Testis (tissue), 3 donors: Measurements from ENCODE around the gene MED7. TPM values are rescaled to one million over a fixed set of nuclear protein-coding genes. Genes with fewer than 3 reads are reported as not detected.
A peak's percentile ranks its signal among the peaks of the same experiment; 100 is the strongest.

Experiments
- DNase-seq: peaks from one replicate; pipeline ENCODE4 v3.0.0-alpha.2; 2019
- H3K27ac ChIP-seq, 2 donors: fragments of 200-600 bp; sonication (generic); one replicate each; pipeline ENCODE4 v1.5.1; 2019
- H3K27me3 ChIP-seq: fragments of 200-600 bp; sonication (generic); one replicate; pipeline ENCODE4 v1.5.1; 2019
- H3K36me3 ChIP-seq: fragments of 200-600 bp; sonication (generic); one replicate; pipeline ENCODE4 v1.5.1; 2017; ENCODE audit warnings: low read depth; ENCODE audit errors: missing control alignments
- H3K4me1 ChIP-seq: fragments of 200-600 bp; sonication (generic); one replicate; pipeline ENCODE4 v1.5.1; 2019
- H3K4me3 ChIP-seq, 2 donors: fragments of 200-600 bp; sonication (generic); one replicate each; pipeline ENCODE4 v1.5.1; 2017 to 2019
- H3K9me3 ChIP-seq: fragments of 200-600 bp; sonication (generic); one replicate; pipeline ENCODE4 v1.5.1; 2017
- CTCF ChIP-seq, 3 experiments: fragments of 450-650 bp in 2 of 3; fragments of 200-600 bp in 1 of 3; sonication (generic) in 1 of 3; IDR thresholded peaks; one replicate each; pipeline ENCODE4 v1.5.1; 2016 to 2019; ENCODE audit warnings: antibody characterized with exemption in 3 of 3, mild to moderate bottlenecking in 2 of 3, moderate library complexity in 1 of 3
- POLR2A ChIP-seq: fragments of 450-650 bp; IDR thresholded peaks from one replicate; pipeline ENCODE4 v1.6.1; 2017; ENCODE audit warnings: antibody characterized with exemption, mild to moderate bottlenecking, moderate library complexity
- WGBS, 2 donors: methylation state at CpG; one replicate each; pipeline ENCODE4 v1.1.5; 2018; 5-methylcytosine and 5-hydroxymethylcytosine counted together
- intact Hi-C: fragments of 100-400 bp; cut with DNase I; formaldehyde crosslinking; loops from one replicate; pipeline ENCODE4 v1.15.1; 2023; ENCODE audit warnings: low total_unique reads
- polyA plus RNA-seq: library from polyadenylated mRNA; stranded (reverse); fragments of 350-450 nt; fragmentation: Illumina TruSeq; extraction: RNeasy Lipid Tissue Mini Kit (QIAGEN cat#74804); gene quantifications from one replicate; pipeline ENCODE4 v1.2.3, GENCODE V29; 2014; ENCODE audit warnings: low read depth, low replicate concordance; ENCODE audit not compliant: insufficient read depth
- total RNA-seq, 2 donors: library from RNA; depleted of rRNA; stranded (reverse); fragments of >200 nt; gene quantifications; one replicate each; pipeline ENCODE4 v1.2.3, GENCODE V29; 2016

MED7 gene
- total and polyA plus RNA-seq, 3 donors from 2014 or later = 16.8 to 50.3 (median 21.1) TPM

GRCh38 chr5:157148734-157149615 is 6.3 kb upstream of the MED7 start:
- TF ChIP-seq POLR2A (no peak), CTCF (IDR thresholded peaks at IDR 0.05) (peak; percentile 87 to 89 (median 89))
- peak; percentile 88 for DNase-seq
- Histone ChIP-seq H3K27me3 (no peaks in the 10 kb centered on the region), H3K36me3 (no peaks in the 10 kb centered on the region), H3K4me3 (no peak overlapping the region), H3K27ac (peak overlapping the region in 1 of 2 donors; percentile 44), H3K4me1 (no peaks in the 10 kb centered on the region), H3K9me3 (no peaks in the 10 kb centered on the region)
- WGBS, 2 donors = 69 to 72% methylated on average over 14 of the region's 14 CpGs
- intact Hi-C loops = no loop called here

GRCh38 chr5:157143127-157143971 is 684 bp upstream of the MED7 start:
- Histone ChIP-seq H3K4me1 (peaks cover 8% of the 10 kb centered on the region), H3K27ac (peak overlapping the region; percentile 87 to 97), H3K9me3 (no peaks in the 10 kb centered on the region), H3K27me3 (no peaks in the 10 kb centered on the region), H3K4me3 (peak overlapping the region; percentile 85 to 92), H3K36me3 (no peaks in the 10 kb centered on the region)
- no peak for TF ChIP-seq CTCF (IDR thresholded peaks at IDR 0.05)
- TF ChIP-seq POLR2A = no peak
- peak; percentile 64 for DNase-seq
- WGBS, 2 donors = 3 to 6% methylated on average over 33 of the region's 33 CpGs
- intact Hi-C loops = no loop called here

- 89 to 99% methylated on average over 6 of the region's 6 CpGs for WGBS, 2 donors
- no peak for DNase-seq
- intact Hi-C loops = no loop called here
Measured at GRCh38 chr5:157137691-157138090, 5.0 kb downstream of the MED7 start.

GRCh38 chr5:157132281-157132612 is 10.4 kb downstream of the MED7 start:
- Histone ChIP-seq H3K4me1 (no peaks in the 10 kb centered on the region), H3K9me3 (no peaks in the 10 kb centered on the region), H3K36me3 (no peaks in the 10 kb centered on the region), H3K27ac (no peak overlapping the region), H3K4me3 (no peak overlapping the region), H3K27me3 (no peaks in the 10 kb centered on the region)
- DNase-seq = no peak
- 24 to 36% methylated on average over 1 of the region's 1 CpG for WGBS, 2 donors
- intact Hi-C loops = no loop called here
- TF ChIP-seq CTCF (IDR thresholded peaks at IDR 0.05) (no peak), POLR2A (no peak)

More at GRCh38 chr5:157137691-157138090, 5.0 kb downstream of the MED7 start:
- H3K9me3 ChIP-seq = no peaks in the 10 kb centered on the region
- H3K4me1 ChIP-seq = peaks cover 5% of the 10 kb centered on the region
- H3K27me3 ChIP-seq = no peaks in the 10 kb centered on the region
- no peak overlapping the region for H3K4me3 ChIP-seq
- TF ChIP-seq POLR2A = no peak
- no peak for TF ChIP-seq CTCF (IDR thresholded peaks at IDR 0.05)
- no peaks in the 10 kb centered on the region for H3K36me3 ChIP-seq
- H3K27ac ChIP-seq = no peak overlapping the region
